ENCODE data around the gene COL26A1.

- TF ChIP-seq CTCF (optimal IDR thresholded peaks at IDR 0.05 in 1 of 3, IDR thresholded peaks at IDR 0.05 in 1 of 3, conservative IDR thresholded peaks at IDR 0.05 in 1 of 3; ENCODE audit: extremely low read depth in 1 of 3, insufficient read depth in 2 of 3, low read length in 3 of 3) = no peak
- TF ChIP-seq EZH2 (IDR thresholded peaks at IDR 0.05; ENCODE audit: low read length) = no peak
Measured at GRCh38 chr7:101386177-101386557, 23.5 kb downstream of the COL26A1 start.

Data from keratinocyte (primary cell).